ENCODE data around the gene TAS1R3.

- TF ChIP-seq MAX (IDR thresholded peaks at IDR 0.05), result no peak
- no peak for TF ChIP-seq YY1 (IDR thresholded peaks at IDR 0.05; ENCODE audit: extremely low read depth, insufficient replicate concordance, low read depth, low read length)
- no peak for TF ChIP-seq RAD21 (IDR thresholded peaks at IDR 0.05; ENCODE audit: low read depth)
- no peak for TF ChIP-seq CTCF (IDR thresholded peaks at IDR 0.05 in 2 of 3, conservative IDR thresholded peaks at IDR 0.05 in 1 of 3; ENCODE audit: borderline replicate concordance in 1 of 3, insufficient read depth in 1 of 3, low read depth in 2 of 3, low read length in 2 of 3)
- TF ChIP-seq ZBTB33 (IDR thresholded peaks at IDR 0.05; ENCODE audit: extremely low read depth, insufficient replicate concordance, low read length), result no peak
- TF ChIP-seq REST (IDR thresholded peaks at IDR 0.05; ENCODE audit: low read depth), result no peak
- no peak for TF ChIP-seq POLR2A (IDR thresholded peaks at IDR 0.05; ENCODE audit: borderline replicate concordance, extremely low read depth, insufficient read depth, insufficient read length)
- no peak for TF ChIP-seq SRF (IDR thresholded peaks at IDR 0.05; ENCODE audit: low read depth)
- TF ChIP-seq CBX3 (IDR thresholded peaks at IDR 0.05; ENCODE audit: low read depth), result no peak
- no peak for TF ChIP-seq EZH2phosphoT487 (IDR thresholded peaks at IDR 0.05; ENCODE audit: borderline replicate concordance)
- no peak for TF ChIP-seq SP1 (IDR thresholded peaks at IDR 0.05; ENCODE audit: low read depth)
Measured at GRCh38 chr1:1373051-1373814, 42.2 kb downstream of the TAS1R3 start.

Measured in HCT116 (cell line).